HEK293T (cell line): ENCODE data around the gene DCLRE1B.

Experiments
- CTCF ChIA-PET: fragments of 350-600 bp; formaldehyde crosslinking; extraction: SDS; loops from one replicate; lab custom pipeline; 2021; ENCODE audit warnings: antibody characterized with exemption, inconsistent platforms; lab: Yijun Ruan, JAX
- POLR2A ChIA-PET: fragments of 350-600 bp; formaldehyde crosslinking; extraction: SDS; loops from one replicate; lab custom pipeline; 2020; ENCODE audit warnings: antibody characterized with exemption, inconsistent platforms; lab: Yijun Ruan, JAX
- DNase-seq: peaks from one replicate; pipeline ENCODE4 v3.0.0; 2012; ENCODE audit warnings: mixed read lengths; ENCODE audit errors: extremely low spot score
- ELF4 ChIP-seq: fragments of 450-650 bp; IDR thresholded peaks from 2 replicates; pipeline ENCODE4 v1.6.1; 2017; ENCODE audit warnings: antibody characterized with exemption
- LEF1 ChIP-seq: fragments of 450-650 bp; IDR thresholded peaks from 2 replicates; pipeline ENCODE4 v1.6.1; 2017; ENCODE audit warnings: mild to moderate bottlenecking, borderline replicate concordance
- SP1 ChIP-seq: fragments of 450-650 bp; IDR thresholded peaks from 2 replicates; pipeline ENCODE4 v1.6.1; 2017
- SUZ12 ChIP-seq: fragments of 450-650 bp; IDR thresholded peaks from 2 replicates; pipeline ENCODE4 v1.6.1; 2016; ENCODE audit warnings: mild to moderate bottlenecking
- TARDBP ChIP-seq: fragments of 450-650 bp; IDR thresholded peaks from 2 replicates; pipeline ENCODE4 v1.6.1; 2016

DCLRE1B gene

GRCh38 chr1:113963281-113963906, 58.3 kb downstream of the DCLRE1B start:
- ChIA-PET POLR2A (interaction anchor here (1.5 kb wide), 1 partner anchor 34 kb away, joined by 10 read pairs; the partner anchor contains the start of gene HIPK1), CTCF (interaction anchor here (1.0 to 2.4 kb wide), 2 partner anchors 16 to 128 kb away, joined by 3 to 10 read pairs; partner anchors contain the start of gene OLFML3)
- TF ChIP-seq ELF4 (no peak), SP1 (no peak), TARDBP (no peak), LEF1 (no peak), SUZ12 (no peak)
- no peak for DNase-seq
